NCI-H460 (cell line): ENCODE results near the gene ATP10A. TPM values are rescaled to one million over a fixed set of nuclear protein-coding genes. Genes with fewer than 3 reads are reported as not detected.

ENCODE experiments used
- DNase-seq: peaks from one replicate; pipeline ENCODE4 v3.0.0-alpha.2; 2016; ENCODE audit warnings: low read depth; ENCODE audit errors: extremely low read depth
- total RNA-seq: library from RNA; depleted of rRNA; stranded (reverse); fragments of >200 nt; shearing (Covaris generic); gene quantifications from 2 replicates; pipeline ENCODE4 v1.2.3, GENCODE V29; 2014

The ATP10A gene
- total RNA-seq, 1 experiment from 2014 or later, result 0.07 TPM

DNA sequence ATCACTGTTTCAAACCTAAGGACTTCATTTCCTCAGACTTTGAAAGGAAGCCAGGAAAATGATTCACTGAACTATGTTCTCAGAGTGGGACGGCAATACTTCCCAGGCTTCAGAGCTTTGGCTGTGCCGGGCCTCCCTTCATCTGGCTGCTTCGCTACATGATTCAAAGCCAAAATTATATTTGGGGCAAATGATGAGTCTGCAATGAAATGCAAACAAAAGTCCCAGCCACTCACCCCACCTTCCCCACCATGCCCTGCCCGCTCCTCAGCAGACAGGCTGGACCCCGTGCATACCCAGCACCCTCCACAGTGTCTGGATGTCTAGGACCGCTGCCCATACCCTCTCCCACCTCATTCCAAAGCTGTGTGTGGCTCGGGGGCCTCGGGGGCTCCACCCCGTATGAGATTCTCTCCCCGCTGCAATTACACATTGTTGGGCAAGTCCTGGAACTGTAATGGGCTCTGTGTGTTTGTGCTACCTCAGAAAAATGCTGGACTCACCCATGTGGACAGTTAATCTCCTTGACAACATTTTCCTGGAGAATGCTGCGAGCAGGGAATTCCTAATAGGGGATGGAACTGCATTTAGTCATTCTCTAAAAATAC is 32.2 kb downstream of the ATP10A start:
- no peak for DNase-seq

- no peak for DNase-seq
Measured at GRCh38 chr15:25829073-25829472, 34.1 kb downstream of the ATP10A start.

- no peak for DNase-seq
Measured at GRCh38 chr15:25825207-25825606, 37.9 kb downstream of the ATP10A start.

- no peak for DNase-seq
Measured at GRCh38 chr15:25824618-25825017, 38.5 kb downstream of the ATP10A start.

DNA sequence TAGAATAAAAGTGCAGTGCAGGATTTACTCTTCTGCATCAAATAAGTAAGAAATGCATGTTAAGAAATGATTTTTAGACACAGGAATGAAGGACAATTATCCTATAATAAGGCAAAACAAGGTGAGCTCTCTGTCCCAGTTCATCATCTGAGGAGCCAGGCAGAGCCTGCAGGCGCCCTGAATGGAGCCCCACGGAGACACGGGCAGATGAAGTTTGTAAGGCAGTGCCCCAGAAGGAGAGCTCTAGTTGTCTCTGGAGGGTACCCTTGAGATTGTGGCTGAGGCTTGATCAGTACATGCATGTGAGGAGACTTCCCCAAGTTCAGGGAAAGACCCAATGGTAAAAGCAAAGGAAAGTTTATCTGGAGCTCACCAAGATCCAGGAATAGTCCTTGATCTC is 50.3 kb downstream of the ATP10A start:
- DNase-seq, result no peak

DNA sequence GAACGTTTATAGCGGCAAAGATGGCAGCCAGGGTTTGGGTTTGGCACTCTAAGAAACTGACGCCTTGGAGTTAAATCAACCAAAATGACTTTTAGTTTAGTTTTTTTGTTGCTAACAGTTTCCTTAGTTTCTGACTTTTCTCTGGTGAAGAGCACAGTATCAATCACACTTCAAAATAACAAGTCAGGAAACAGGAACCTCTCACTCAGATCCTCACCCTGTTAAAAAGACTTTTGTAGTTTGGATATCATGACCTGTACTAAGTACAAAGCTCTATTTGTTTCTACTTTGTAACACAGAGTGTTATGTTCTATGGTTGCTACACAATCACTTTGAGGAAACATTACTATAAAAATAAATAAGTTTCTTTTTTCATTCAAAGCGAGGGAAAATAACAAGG is 51.1 kb downstream of the ATP10A start:
- DNase-seq, result no peak

GRCh38 chr15:25811481-25811906 is 51.6 kb downstream of the ATP10A start:
- DNase-seq, result no peak

GRCh38 chr15:25810631-25811091 is 52.5 kb downstream of the ATP10A start:
- no peak for DNase-seq

GRCh38 chr15:25810154-25810553 is 53.0 kb downstream of the ATP10A start:
- no peak for DNase-seq

DNA sequence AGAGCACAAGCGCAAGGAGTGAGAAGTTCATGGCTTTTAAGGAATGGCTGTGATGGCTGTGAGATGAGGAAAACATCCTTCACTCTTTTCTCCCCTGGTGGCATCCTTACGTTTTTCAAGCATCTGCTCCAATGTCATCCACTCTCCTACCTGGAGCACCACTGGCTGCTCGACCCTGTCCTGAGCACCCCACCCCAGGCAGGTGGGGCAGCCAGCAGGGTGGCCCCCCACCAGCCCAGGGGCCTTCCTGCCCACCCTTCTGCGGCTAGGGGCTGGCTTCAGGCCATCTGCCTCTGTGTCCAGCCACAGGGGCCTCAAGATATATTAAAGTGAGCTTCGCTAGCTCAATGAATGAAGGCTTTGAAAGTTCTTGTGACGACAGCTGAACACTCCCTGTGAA is 56.1 kb downstream of the ATP10A start:
- no peak for DNase-seq

DNA sequence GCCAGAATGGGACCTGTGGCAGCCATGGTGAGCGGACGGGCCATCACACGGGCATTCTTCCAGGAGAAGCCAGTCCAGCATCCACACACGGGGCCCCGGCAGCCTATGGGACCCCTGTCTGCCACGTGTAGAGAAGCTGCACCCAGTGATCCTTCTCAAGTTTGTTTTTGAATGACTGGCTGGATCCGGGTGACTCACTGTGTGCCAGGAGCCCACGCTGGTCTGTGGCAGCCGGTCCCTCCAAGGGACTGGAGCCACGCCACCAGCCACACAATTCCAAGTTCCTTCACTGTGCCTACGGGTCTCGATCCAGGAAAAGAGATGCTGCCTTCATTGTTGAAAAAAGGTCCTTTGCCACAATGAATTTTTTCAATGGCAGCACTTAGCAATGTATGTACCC is 58.1 kb downstream of the ATP10A start:
- DNase-seq, result no peak

GRCh38 chr15:25804451-25804850 is 58.7 kb downstream of the ATP10A start:
- no peak for DNase-seq

- DNase-seq, result no peak
Measured at GRCh38 chr15:25803541-25803940, 59.6 kb downstream of the ATP10A start.

- DNase-seq, result no peak
Measured at GRCh38 chr15:25803036-25803435, 60.1 kb downstream of the ATP10A start.

- no peak for DNase-seq
Measured at GRCh38 chr15:25802285-25802830, 60.8 kb downstream of the ATP10A start.

DNA sequence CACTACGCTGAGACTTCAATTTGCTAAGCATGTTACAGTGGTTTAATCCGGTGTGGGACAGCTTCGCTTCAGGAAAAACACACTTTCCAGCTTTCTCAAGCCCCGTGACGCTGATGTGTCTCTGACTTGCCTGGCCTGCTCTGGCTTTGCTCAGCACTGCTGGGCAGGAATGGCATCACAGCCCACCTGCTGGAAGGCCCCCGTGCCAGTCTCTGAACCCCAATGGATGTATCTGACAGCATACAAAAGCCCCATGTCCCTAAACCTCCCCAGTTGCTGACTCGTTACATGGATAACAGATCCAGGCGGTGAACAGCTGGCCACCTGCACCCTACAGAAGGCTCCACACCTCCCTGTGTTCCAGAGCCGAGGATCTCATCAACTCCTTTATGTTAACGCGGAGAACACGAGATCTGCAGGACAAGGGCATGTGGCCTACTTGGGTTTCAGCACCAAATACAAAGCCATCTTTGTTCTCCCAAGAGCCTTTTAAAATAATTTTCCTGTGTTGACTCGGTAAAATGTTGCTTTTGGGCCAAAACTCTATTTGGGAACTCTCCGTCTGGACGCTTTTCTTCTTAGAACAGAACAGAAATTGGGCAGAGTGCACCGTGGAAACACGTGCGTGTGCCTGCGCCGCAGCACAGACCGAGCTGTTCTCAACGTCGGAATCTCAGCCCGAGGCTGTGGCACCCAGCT is 61.4 kb downstream of the ATP10A start:
- no peak for DNase-seq

- DNase-seq, result no peak
Measured at GRCh38 chr15:25800761-25801515, 62.2 kb downstream of the ATP10A start.

- DNase-seq, result no peak
Measured at GRCh38 chr15:25799906-25800700, 63.0 kb downstream of the ATP10A start.

DNA sequence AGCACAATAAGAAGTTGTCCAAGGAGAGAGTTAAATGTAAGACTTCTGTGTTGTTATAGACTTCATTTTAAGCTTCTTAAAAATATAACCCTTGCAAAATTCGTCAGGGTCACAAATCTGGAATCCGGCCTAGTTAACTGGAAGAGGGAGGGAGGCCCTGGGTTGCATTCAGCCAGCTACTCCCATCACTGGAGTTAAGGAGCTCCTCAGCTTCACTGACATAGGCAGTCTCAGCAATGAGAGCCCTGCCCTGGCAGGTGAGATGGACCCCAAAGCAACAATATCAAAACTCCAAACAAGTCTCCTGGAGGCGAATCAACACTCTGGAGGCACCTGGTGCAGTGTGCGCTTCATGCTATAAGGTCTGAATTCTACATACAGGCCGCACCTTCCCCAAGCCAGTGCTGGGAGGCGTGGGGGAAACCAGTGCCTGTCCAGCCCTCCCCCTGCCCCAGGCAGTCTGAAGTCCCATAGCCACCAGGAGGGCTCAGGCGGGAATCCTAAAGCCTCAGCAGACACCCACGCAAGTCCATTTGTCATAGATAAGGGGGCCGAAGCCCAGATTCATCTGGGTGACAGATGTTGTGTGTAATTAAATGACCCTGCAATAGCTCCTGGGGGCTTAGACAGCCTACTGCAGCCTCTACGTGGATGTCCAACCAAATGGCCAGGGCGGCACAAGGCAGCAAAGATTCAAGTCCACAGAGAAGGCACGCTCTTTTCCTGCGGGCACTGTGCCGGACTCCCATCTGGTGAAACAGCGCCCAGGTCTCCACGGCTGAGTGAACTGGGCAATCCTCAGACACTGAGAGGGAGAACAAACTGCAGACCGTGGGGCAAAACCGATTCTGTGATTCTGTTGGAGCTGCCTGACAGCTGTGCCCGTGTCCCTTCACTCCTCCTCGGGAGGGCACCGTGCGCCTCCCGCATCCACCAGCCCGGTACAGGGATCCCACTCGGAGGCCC is 64.9 kb downstream of the ATP10A start:
- no peak for DNase-seq
